Mesenchymal stem cell (in vitro differentiated cells and primary cell): ENCODE measurements around the gene BOD1L1.

Experiments used
- DNase-seq: peaks from one replicate; pipeline ENCODE4 v3.0.0-alpha.2; 2013
- H2AFZ ChIP-seq: one replicate; pipeline ENCODE4 v1.6.1; 2013; ENCODE audit warnings: low read depth, mild to moderate bottlenecking, control low read depth, inconsistent platforms, low read length, moderate library complexity
- H2AK5ac ChIP-seq: 2 replicates; pipeline ENCODE4 v1.6.1; 2013; ENCODE audit warnings: low read length, moderate library complexity, mild to moderate bottlenecking, inconsistent platforms; ENCODE audit not compliant: severe bottlenecking
- H2BK120ac ChIP-seq: one replicate; pipeline ENCODE4 v1.6.1; 2013; ENCODE audit warnings: low read depth, mild to moderate bottlenecking, inconsistent platforms, low read length, moderate library complexity
- H2BK12ac ChIP-seq, 2 experiments: one replicate each; pipeline ENCODE4 v1.6.1; 2013; ENCODE audit warnings: inconsistent platforms in 2 of 2, low read length in 2 of 2, mild to moderate bottlenecking in 2 of 2, moderate library complexity in 2 of 2, control low read depth in 1 of 2
- H2BK15ac ChIP-seq: one replicate; pipeline ENCODE4 v1.6.1; 2013; ENCODE audit warnings: mild to moderate bottlenecking, low read depth, inconsistent platforms; ENCODE audit not compliant: poor library complexity, severe bottlenecking
- H2BK5ac ChIP-seq: 2 replicates; pipeline ENCODE4 v1.6.1; 2013; ENCODE audit warnings: low read depth, mild to moderate bottlenecking, low read length, control low read depth, inconsistent platforms; ENCODE audit not compliant: poor library complexity, severe bottlenecking
- H3K14ac ChIP-seq, 2 experiments: one replicate each; pipeline ENCODE4 v1.6.1; 2013; ENCODE audit warnings: inconsistent platforms in 2 of 2, low read length in 2 of 2, control low read depth in 1 of 2, mild to moderate bottlenecking in 1 of 2, moderate library complexity in 1 of 2
- H3K18ac ChIP-seq, 2 experiments: one replicate each; pipeline ENCODE4 v1.6.1; 2013; ENCODE audit warnings: inconsistent platforms in 2 of 2, low read length in 2 of 2, control low read depth in 1 of 2, low read depth in 1 of 2, mild to moderate bottlenecking in 1 of 2
- H3K23ac ChIP-seq, 2 experiments: one replicate each; pipeline ENCODE4 v1.6.1; 2013; ENCODE audit warnings: inconsistent platforms in 2 of 2, low read length in 2 of 2, mild to moderate bottlenecking in 2 of 2, moderate library complexity in 2 of 2, control low read depth in 1 of 2
- H3K27ac ChIP-seq: 2 replicates; pipeline ENCODE4 v1.5.1; 2013; ENCODE audit warnings: mild to moderate bottlenecking, moderate library complexity, low read length, control low read depth, inconsistent platforms; ENCODE audit not compliant: poor library complexity, severe bottlenecking
- H3K27me3 ChIP-seq, 2 experiments: 2 replicates each; pipeline versions ENCODE4 v1.6.1 to v1.7.0; 2013; ENCODE audit warnings: low read length in 2 of 2, mild to moderate bottlenecking in 2 of 2, moderate library complexity in 2 of 2, control low read depth in 1 of 2, inconsistent platforms in 1 of 2; ENCODE audit not compliant: control insufficient read depth in 1 of 2, insufficient read depth in 1 of 2
- H3K36me3 ChIP-seq, 2 experiments: 2 replicates each; pipeline versions ENCODE4 v1.6.1 to v1.7.0; 2013; ENCODE audit warnings: low read length in 2 of 2, control low read depth in 1 of 2, inconsistent platforms in 1 of 2, low read depth in 1 of 2, mild to moderate bottlenecking in 1 of 2; ENCODE audit not compliant: insufficient read depth in 2 of 2, control insufficient read depth in 1 of 2
- H3K4ac ChIP-seq, 2 experiments: one replicate each; pipeline ENCODE4 v1.6.1; 2013; ENCODE audit warnings: inconsistent platforms in 2 of 2, low read length in 2 of 2, mild to moderate bottlenecking in 2 of 2, moderate library complexity in 2 of 2, control low read depth in 1 of 2, low read depth in 1 of 2
- H3K4me1 ChIP-seq: 2 replicates; pipeline ENCODE4 v1.6.1; 2013; ENCODE audit warnings: low read depth, low read length, control low read depth; ENCODE audit not compliant: control insufficient read depth, insufficient read depth
- H3K4me2 ChIP-seq: 2 replicates; pipeline ENCODE4 v1.6.1; 2013; ENCODE audit warnings: low read length, mild to moderate bottlenecking, inconsistent platforms; ENCODE audit not compliant: poor library complexity, severe bottlenecking
- H3K4me3 ChIP-seq, 2 experiments: 2 replicates each; pipeline versions ENCODE4 v1.5.1 to v1.7.0; 2013; ENCODE audit warnings: low read length in 2 of 2, mild to moderate bottlenecking in 2 of 2, control low read depth in 1 of 2, low read depth in 1 of 2; ENCODE audit not compliant: insufficient read depth in 1 of 2
- H3K79me1 ChIP-seq: replicated peaks from 2 replicates; pipeline ENCODE4 v1.6.1; 2013; ENCODE audit warnings: mild to moderate bottlenecking, control low read depth, low read length, inconsistent platforms; ENCODE audit not compliant: poor library complexity, severe bottlenecking
- H3K9ac ChIP-seq: 2 replicates; pipeline ENCODE4 v1.7.0; 2013; ENCODE audit warnings: mild to moderate bottlenecking, low read length, moderate library complexity
- H3K9me3 ChIP-seq: 2 replicates; pipeline ENCODE4 v1.7.0; 2013; ENCODE audit warnings: mild to moderate bottlenecking, low read length; ENCODE audit not compliant: control insufficient read depth
- H4K8ac ChIP-seq: one replicate; pipeline ENCODE4 v1.6.1; 2013; ENCODE audit warnings: inconsistent platforms, mild to moderate bottlenecking, low read length, moderate library complexity
- H4K91ac ChIP-seq: one replicate; pipeline ENCODE4 v1.6.1; 2013; ENCODE audit warnings: mild to moderate bottlenecking, low read length, inconsistent platforms
- whole genome bisulfite sequencing: methylation state at CpG from one replicate; pipeline ENCODE4 v1.1.7; 2013; ENCODE audit warnings: mixed read lengths; 5-methylcytosine and 5-hydroxymethylcytosine counted together

The BOD1L1 gene

GRCh38 chr4:13539619-13540445 lies 87.7 kb downstream of the BOD1L1 start:
- H2BK5ac ChIP-seq, result no peak overlapping the region

GRCh38 chr4:13539047-13539618 lies 88.4 kb downstream of the BOD1L1 start:
- peaks cover 4% of the 10 kb centered on the region for H3K9me3 ChIP-seq
- no peak overlapping the region for H2BK5ac ChIP-seq
- peaks cover 22% of the 10 kb centered on the region for H3K4me1 ChIP-seq
- H3K4ac ChIP-seq, result no peak overlapping the region
- no peak overlapping the region for H3K4me2 ChIP-seq
- no peak overlapping the region for H2BK120ac ChIP-seq
- no peak overlapping the region for H3K14ac ChIP-seq
- no peak overlapping the region for H3K9ac ChIP-seq
- no peaks in the 10 kb centered on the region for H3K36me3 ChIP-seq
- no peak overlapping the region for H2BK12ac ChIP-seq
- DNase-seq, result no peak
- no peak overlapping the region for H3K18ac ChIP-seq
- H3K23ac ChIP-seq, result peak overlapping the region in 1 of 2 experiments; percentile 42
- no peak overlapping the region for H3K27ac ChIP-seq
- 17% methylated on average over 11 of the region's 23 CpGs for WGBS
- H3K27me3 ChIP-seq, result peaks cover 97 to 100% of the 10 kb centered on the region in 2 experiments
- H4K8ac ChIP-seq, result no peak overlapping the region
- H2BK15ac ChIP-seq, result no peak overlapping the region
- H3K4me3 ChIP-seq, result peak overlapping the region in 1 of 2 experiments; percentile 47
- no peaks in the 10 kb centered on the region for H3K79me1 ChIP-seq
- no peak overlapping the region for H2AK5ac ChIP-seq
- H2AFZ ChIP-seq, result no peak overlapping the region
- H4K91ac ChIP-seq, result no peak overlapping the region

More at GRCh38 chr4:13539619-13540445, 87.7 kb downstream of the BOD1L1 start:
- no peak overlapping the region for H4K91ac ChIP-seq
- no peak overlapping the region for H3K4ac ChIP-seq
- no peak overlapping the region for H3K4me2 ChIP-seq
- H3K36me3 ChIP-seq, result no peaks in the 10 kb centered on the region
- no peak overlapping the region for H4K8ac ChIP-seq
- no peak overlapping the region for H2AFZ ChIP-seq
- no peak for DNase-seq
- peaks cover 90 to 94% of the 10 kb centered on the region in 2 experiments for H3K27me3 ChIP-seq
- H3K14ac ChIP-seq, result no peak overlapping the region
- no peak overlapping the region for H2BK120ac ChIP-seq
- H3K4me1 ChIP-seq, result peaks cover 23% of the 10 kb centered on the region
- no peak overlapping the region for H3K18ac ChIP-seq
- H2BK15ac ChIP-seq, result no peak overlapping the region
- H3K23ac ChIP-seq, result no peak overlapping the region
- WGBS, result 25% methylated on average over 39 of the region's 42 CpGs
- no peak overlapping the region for H3K9ac ChIP-seq
- no peaks in the 10 kb centered on the region for H3K79me1 ChIP-seq
- H3K9me3 ChIP-seq, result peaks cover 4% of the 10 kb centered on the region
- H2AK5ac ChIP-seq, result no peak overlapping the region
- H3K4me3 ChIP-seq, result no peak overlapping the region
- H2BK12ac ChIP-seq, result peak overlapping the region in 1 of 2 experiments; percentile 3
- H3K27ac ChIP-seq, result no peak overlapping the region

GRCh38 chr4:13538427-13538973 lies 89.0 kb downstream of the BOD1L1 start:
- no peaks in the 10 kb centered on the region for H3K36me3 ChIP-seq
- H2BK120ac ChIP-seq, result no peak overlapping the region
- H3K27ac ChIP-seq, result no peak overlapping the region
- peaks cover 15% of the 10 kb centered on the region for H3K4me1 ChIP-seq
- no peak overlapping the region for H2AFZ ChIP-seq
- no peak overlapping the region for H3K14ac ChIP-seq
- H3K9me3 ChIP-seq, result peaks cover 4% of the 10 kb centered on the region
- no peak overlapping the region for H3K23ac ChIP-seq
- H2BK12ac ChIP-seq, result no peak overlapping the region
- no peak overlapping the region for H2AK5ac ChIP-seq
- no peak overlapping the region for H2BK5ac ChIP-seq
- no peak overlapping the region for H4K91ac ChIP-seq
- no peak for DNase-seq
- no peak overlapping the region for H3K18ac ChIP-seq
- no peak overlapping the region for H3K9ac ChIP-seq
- H3K79me1 ChIP-seq, result no peaks in the 10 kb centered on the region
- no peak overlapping the region for H3K4ac ChIP-seq
- H3K4me3 ChIP-seq, result peak overlapping the region in 1 of 2 experiments; percentile 47
- no peak overlapping the region for H4K8ac ChIP-seq
- H3K4me2 ChIP-seq, result no peak overlapping the region
- H3K27me3 ChIP-seq, result peaks cover 100% of the 10 kb centered on the region in 2 experiments
- 55% methylated on average over 16 of the region's 16 CpGs for WGBS
- H2BK15ac ChIP-seq, result no peak overlapping the region

GRCh38 chr4:13537832-13538177 lies 89.7 kb downstream of the BOD1L1 start:
- Histone ChIP-seq H2AFZ (no peak overlapping the region), H3K14ac (no peak overlapping the region), H4K8ac (no peak overlapping the region), H3K36me3 (no peaks in the 10 kb centered on the region), H3K4me2 (no peak overlapping the region), H2AK5ac (no peak overlapping the region), H2BK5ac (no peak overlapping the region), H3K9me3 (peaks cover 4% of the 10 kb centered on the region), H3K4me1 (peaks cover 14% of the 10 kb centered on the region), H3K4ac (no peak overlapping the region), H3K27me3 (peaks cover 99 to 100% of the 10 kb centered on the region in 2 experiments), H3K4me3 (no peak overlapping the region), H3K79me1 (no peaks in the 10 kb centered on the region), H4K91ac (no peak overlapping the region), H2BK15ac (no peak overlapping the region), H2BK12ac (no peak overlapping the region), H3K23ac (no peak overlapping the region), H2BK120ac (no peak overlapping the region), H3K18ac (no peak overlapping the region), H3K9ac (no peak overlapping the region), H3K27ac (no peak overlapping the region)
- WGBS, result 26% methylated on average over 10 of the region's 10 CpGs
- DNase-seq, result no peak
